Measurements from ENCODE around the gene CAPS2.

Gene CAPS2

GRCh38 chr12:75334384-75335030, 4.4 kb upstream of the CAPS2 start, which contains the start of gene GLIPR1L1:
Gene GLIPR1L1 (plus strand): TSS chr12:75334670. CDS start chr12:75334729, 59 bp downstream.
- DNase-seq (ENCODE audit: low spot score) = peak; percentile 73
- no peaks in the 10 kb centered on the region for H3K36me3 Mint-ChIP-seq (ENCODE audit: low read depth)
- no peaks in the 10 kb centered on the region for H3K9me3 Mint-ChIP-seq
- peak within 1 kb of the TSS; percentile 70 for H3K4me3 Mint-ChIP-seq
- H3K27me3 Mint-ChIP-seq (ENCODE audit: low read depth) = peaks cover 66% of the 10 kb centered on the region
- no peak within 1 kb of the TSS for H3K27ac Mint-ChIP-seq
- H3K4me1 Mint-ChIP-seq (ENCODE audit: low read depth) = peaks cover 27% of the 10 kb centered on the region

- no peak overlapping the region for H3K4me3 Mint-ChIP-seq
Measured at GRCh38 chr12:75327642-75328041, 2.5 kb downstream of the CAPS2 start.

GRCh38 chr12:75323663-75324062, 6.5 kb downstream of the CAPS2 start:
- Mint-ChIP-seq H3K4me3 (no peak overlapping the region), H3K4me1 (ENCODE audit: low read depth) (no peaks in the 10 kb centered on the region), H3K9me3 (no peaks in the 10 kb centered on the region), H3K27me3 (ENCODE audit: low read depth) (peaks cover 28% of the 10 kb centered on the region), H3K27ac (no peak overlapping the region), H3K36me3 (ENCODE audit: low read depth) (no peaks in the 10 kb centered on the region)
- no peak for DNase-seq (ENCODE audit: low spot score)

More at GRCh38 chr12:75327642-75328041, 2.5 kb downstream of the CAPS2 start:
- H3K9me3 Mint-ChIP-seq = no peaks in the 10 kb centered on the region
- H3K27me3 Mint-ChIP-seq (ENCODE audit: low read depth) = peaks cover 44% of the 10 kb centered on the region
- peaks cover 7% of the 10 kb centered on the region for H3K4me1 Mint-ChIP-seq (ENCODE audit: low read depth)
- DNase-seq (ENCODE audit: low spot score) = no peak
- H3K27ac Mint-ChIP-seq = no peak overlapping the region
- H3K36me3 Mint-ChIP-seq (ENCODE audit: low read depth) = no peaks in the 10 kb centered on the region

GRCh38 chr12:75322464-75322863, 7.7 kb downstream of the CAPS2 start:
- Mint-ChIP-seq H3K4me3 (no peak overlapping the region), H3K27me3 (ENCODE audit: low read depth) (peaks cover 18% of the 10 kb centered on the region), H3K9me3 (no peaks in the 10 kb centered on the region), H3K36me3 (ENCODE audit: low read depth) (no peaks in the 10 kb centered on the region), H3K27ac (no peak overlapping the region), H3K4me1 (ENCODE audit: low read depth) (no peaks in the 10 kb centered on the region)
- DNase-seq (ENCODE audit: low spot score) = no peak

- H3K27ac Mint-ChIP-seq = no peak overlapping the region
- DNase-seq (ENCODE audit: low spot score) = no peak
- H3K9me3 Mint-ChIP-seq = no peaks in the 10 kb centered on the region
- H3K36me3 Mint-ChIP-seq (ENCODE audit: low read depth) = no peaks in the 10 kb centered on the region
- H3K27me3 Mint-ChIP-seq (ENCODE audit: low read depth) = peaks cover 11% of the 10 kb centered on the region
- H3K4me1 Mint-ChIP-seq (ENCODE audit: low read depth) = no peaks in the 10 kb centered on the region
- H3K4me3 Mint-ChIP-seq = no peak overlapping the region
Measured at GRCh38 chr12:75317784-75318183, 12.3 kb downstream of the CAPS2 start.

- no peaks in the 10 kb centered on the region for H3K36me3 Mint-ChIP-seq (ENCODE audit: low read depth)
- H3K4me3 Mint-ChIP-seq = no peak overlapping the region
- no peaks in the 10 kb centered on the region for H3K9me3 Mint-ChIP-seq
- no peak overlapping the region for H3K27ac Mint-ChIP-seq
- H3K4me1 Mint-ChIP-seq (ENCODE audit: low read depth) = no peaks in the 10 kb centered on the region
- no peak for DNase-seq (ENCODE audit: low spot score)
- peaks cover 8% of the 10 kb centered on the region for H3K27me3 Mint-ChIP-seq (ENCODE audit: low read depth)
Measured at GRCh38 chr12:75315518-75315917, 14.6 kb downstream of the CAPS2 start.

- H3K27ac Mint-ChIP-seq = no peak overlapping the region
- H3K27me3 Mint-ChIP-seq (ENCODE audit: low read depth) = peaks cover 2% of the 10 kb centered on the region
- no peaks in the 10 kb centered on the region for H3K4me1 Mint-ChIP-seq (ENCODE audit: low read depth)
- no peaks in the 10 kb centered on the region for H3K36me3 Mint-ChIP-seq (ENCODE audit: low read depth)
- no peaks in the 10 kb centered on the region for H3K9me3 Mint-ChIP-seq
- no peak for DNase-seq (ENCODE audit: low spot score)
- no peak overlapping the region for H3K4me3 Mint-ChIP-seq
Measured at GRCh38 chr12:75311369-75311768, 18.8 kb downstream of the CAPS2 start.

- no peaks in the 10 kb centered on the region for H3K9me3 Mint-ChIP-seq
- no peaks in the 10 kb centered on the region for H3K4me1 Mint-ChIP-seq (ENCODE audit: low read depth)
- DNase-seq (ENCODE audit: low spot score) = no peak
- H3K27ac Mint-ChIP-seq = no peak overlapping the region
- peaks cover 2% of the 10 kb centered on the region for H3K27me3 Mint-ChIP-seq (ENCODE audit: low read depth)
- no peak overlapping the region for H3K4me3 Mint-ChIP-seq
- H3K36me3 Mint-ChIP-seq (ENCODE audit: low read depth) = no peaks in the 10 kb centered on the region
Measured at GRCh38 chr12:75308279-75308678, 21.8 kb downstream of the CAPS2 start.

- H3K27me3 Mint-ChIP-seq (ENCODE audit: low read depth) = no peaks in the 10 kb centered on the region
- H3K9me3 Mint-ChIP-seq = no peaks in the 10 kb centered on the region
- DNase-seq (ENCODE audit: low spot score) = no peak
- no peak overlapping the region for H3K27ac Mint-ChIP-seq
- no peaks in the 10 kb centered on the region for H3K4me1 Mint-ChIP-seq (ENCODE audit: low read depth)
- H3K4me3 Mint-ChIP-seq = no peak overlapping the region
- no peaks in the 10 kb centered on the region for H3K36me3 Mint-ChIP-seq (ENCODE audit: low read depth)
Measured at GRCh38 chr12:75305412-75306332, 24.5 kb downstream of the CAPS2 start.

- Mint-ChIP-seq H3K27ac (no peak overlapping the region), H3K4me3 (no peak overlapping the region), H3K27me3 (ENCODE audit: low read depth) (no peaks in the 10 kb centered on the region), H3K4me1 (ENCODE audit: low read depth) (no peaks in the 10 kb centered on the region), H3K36me3 (ENCODE audit: low read depth) (no peaks in the 10 kb centered on the region), H3K9me3 (no peaks in the 10 kb centered on the region)
- DNase-seq (ENCODE audit: low spot score) = no peak
Measured at GRCh38 chr12:75302781-75303180, 27.3 kb downstream of the CAPS2 start.

GRCh38 chr12:75302225-75302624, 27.9 kb downstream of the CAPS2 start:
- Mint-ChIP-seq H3K9me3 (no peaks in the 10 kb centered on the region), H3K27me3 (ENCODE audit: low read depth) (no peaks in the 10 kb centered on the region), H3K4me1 (ENCODE audit: low read depth) (no peaks in the 10 kb centered on the region), H3K27ac (no peak overlapping the region), H3K4me3 (no peak overlapping the region), H3K36me3 (ENCODE audit: low read depth) (no peaks in the 10 kb centered on the region)
- no peak for DNase-seq (ENCODE audit: low spot score)

GRCh38 chr12:75294797-75295196, 35.3 kb downstream of the CAPS2 start:
- H3K27me3 Mint-ChIP-seq (ENCODE audit: low read depth) = no peaks in the 10 kb centered on the region
- no peak overlapping the region for H3K4me3 Mint-ChIP-seq
- no peaks in the 10 kb centered on the region for H3K9me3 Mint-ChIP-seq
- no peaks in the 10 kb centered on the region for H3K36me3 Mint-ChIP-seq (ENCODE audit: low read depth)
- H3K4me1 Mint-ChIP-seq (ENCODE audit: low read depth) = peaks cover 2% of the 10 kb centered on the region
- no peak for DNase-seq (ENCODE audit: low spot score)
- H3K27ac Mint-ChIP-seq = no peak overlapping the region

GRCh38 chr12:75294336-75294735, 35.8 kb downstream of the CAPS2 start:
- H3K27ac Mint-ChIP-seq = no peak overlapping the region
- no peak overlapping the region for H3K4me3 Mint-ChIP-seq
- H3K36me3 Mint-ChIP-seq (ENCODE audit: low read depth) = no peaks in the 10 kb centered on the region
- no peaks in the 10 kb centered on the region for H3K9me3 Mint-ChIP-seq
- no peaks in the 10 kb centered on the region for H3K27me3 Mint-ChIP-seq (ENCODE audit: low read depth)
- peaks cover 2% of the 10 kb centered on the region for H3K4me1 Mint-ChIP-seq (ENCODE audit: low read depth)
- DNase-seq (ENCODE audit: low spot score) = no peak

- Mint-ChIP-seq H3K27ac (no peak overlapping the region), H3K4me3 (no peak overlapping the region), H3K4me1 (ENCODE audit: low read depth) (peaks cover 2% of the 10 kb centered on the region), H3K27me3 (ENCODE audit: low read depth) (peaks cover 3% of the 10 kb centered on the region), H3K9me3 (no peaks in the 10 kb centered on the region), H3K36me3 (ENCODE audit: low read depth) (no peaks in the 10 kb centered on the region)
- DNase-seq (ENCODE audit: low spot score) = no peak
Measured at GRCh38 chr12:75291014-75291413, 39.1 kb downstream of the CAPS2 start.
